GM12875 (cell line): ENCODE data around the gene PLCG2.

ENCODE experiments used
- H3K4me3 ChIP-seq: one replicate; pipeline ENCODE4 v1.5.1; 2011; ENCODE audit warnings: low read depth, low read length, control low read depth
- CTCF ChIP-seq: IDR thresholded peaks from 2 replicates; pipeline ENCODE4 v1.5.1; 2011; ENCODE audit warnings: low read depth, mild to moderate bottlenecking, control low read depth, inconsistent platforms, low read length, moderate library complexity, borderline replicate concordance; ENCODE audit not compliant: insufficient read depth

PLCG2 gene

GRCh38 chr16:81923296-81923695 is 144.2 kb downstream of the PLCG2 start:
- no peak for TF ChIP-seq CTCF
- H3K4me3 ChIP-seq, result no peak overlapping the region

- no peak overlapping the region for H3K4me3 ChIP-seq
- TF ChIP-seq CTCF, result no peak
These were observed 145.9 kb downstream of the PLCG2 start for GRCh38 chr16:81925016-81925415.

- no peak for TF ChIP-seq CTCF
These were observed 146.9 kb downstream of the PLCG2 start for GRCh38 chr16:81926036-81926435.

GRCh38 chr16:81927561-81928185 is 148.6 kb downstream of the PLCG2 start:
- TF ChIP-seq CTCF, result no peak

More at GRCh38 chr16:81926036-81926435, 146.9 kb downstream of the PLCG2 start:
- H3K4me3 ChIP-seq, result no peak overlapping the region

GRCh38 chr16:81928271-81928918 is 149.3 kb downstream of the PLCG2 start:
- H3K4me3 ChIP-seq, result no peak overlapping the region
- TF ChIP-seq CTCF, result no peak

More at GRCh38 chr16:81927561-81928185, 148.6 kb downstream of the PLCG2 start:
- no peak overlapping the region for H3K4me3 ChIP-seq

GRCh38 chr16:81928975-81929374 is 149.9 kb downstream of the PLCG2 start:
- H3K4me3 ChIP-seq, result no peak overlapping the region
- TF ChIP-seq CTCF, result no peak

GRCh38 chr16:81929841-81930240 is 150.8 kb downstream of the PLCG2 start:
- no peak overlapping the region for H3K4me3 ChIP-seq
- no peak for TF ChIP-seq CTCF
